Stimulated activated CD8-positive, alpha-beta memory T cell treated with anti-CD3 and anti-CD28 coated beads, Interleukin-4, amount 100 ng/mL, for 48 hours (primary cell): ENCODE data around the gene COL23A1.
A peak's percentile ranks its signal among the peaks of the same experiment; 100 is the strongest.

Experiments
- DNase-seq: peaks from one replicate; pipeline ENCODE4 v3.0.0-alpha.2; 2020

The COL23A1 gene

GRCh38 chr5:178454303-178454702 is 135.9 kb downstream of the COL23A1 start:
- no peak for DNase-seq

GRCh38 chr5:178453224-178453623 is 137.0 kb downstream of the COL23A1 start:
- no peak for DNase-seq

- DNase-seq, result no peak
These were observed 139.8 kb downstream of the COL23A1 start for GRCh38 chr5:178450121-178451028.

- DNase-seq, result no peak
These were observed 140.8 kb downstream of the COL23A1 start for GRCh38 chr5:178449163-178450070.

- DNase-seq, result no peak
These were observed 144.7 kb downstream of the COL23A1 start for GRCh38 chr5:178445534-178445933.

GRCh38 chr5:178442405-178443257 is 147.6 kb downstream of the COL23A1 start:
- DNase-seq, result no peak

GRCh38 chr5:178441486-178442270 is 148.5 kb downstream of the COL23A1 start:
- DNase-seq, result no peak

GRCh38 chr5:178440181-178440580 is 150.0 kb downstream of the COL23A1 start:
- no peak for DNase-seq

GRCh38 chr5:178439493-178440180 is 150.6 kb downstream of the COL23A1 start:
- no peak for DNase-seq

GRCh38 chr5:178438796-178439195 is 151.4 kb downstream of the COL23A1 start:
- no peak for DNase-seq

GRCh38 chr5:178437386-178438075 is 152.7 kb downstream of the COL23A1 start:
- no peak for DNase-seq

- DNase-seq, result no peak
These were observed 153.8 kb downstream of the COL23A1 start for GRCh38 chr5:178436326-178436940.

GRCh38 chr5:178435321-178436238 is 154.6 kb downstream of the COL23A1 start:
- peak; percentile 7 for DNase-seq

- peak; percentile 5 for DNase-seq
These were observed 155.3 kb downstream of the COL23A1 start for GRCh38 chr5:178434851-178435250.

GRCh38 chr5:178434016-178434761 is 156.0 kb downstream of the COL23A1 start:
- DNase-seq, result peak; percentile 10

GRCh38 chr5:178433273-178433775 is 156.9 kb downstream of the COL23A1 start:
- DNase-seq, result peak; percentile 12

- DNase-seq, result peak; percentile 8
These were observed 157.5 kb downstream of the COL23A1 start for GRCh38 chr5:178432421-178433272.
